ENCODE data around the gene PCDHGC5.

GRCh38 chr5:141508440-141508797, 19.5 kb downstream of the PCDHGC5 start:
- no peak for TF ChIP-seq CTCF (IDR thresholded peaks at IDR 0.05)
- TF ChIP-seq POLR2A (IDR thresholded peaks at IDR 0.05), result no peak
